IMR-90 (cell line): Measurements from ENCODE around the gene RAD21L1. TPM values are rescaled to one million over a fixed set of nuclear protein-coding genes. Genes with fewer than 3 reads are reported as not detected.

Experiments used
- ATAC-seq: fragments of 200-7000 bp; cut with Tn5 transposase; 2 replicates; pipeline ENCODE4 v1.9.1; 2020; ENCODE audit warnings: low read depth, mild to moderate bottlenecking, moderate library complexity
- BruUV-seq: library from RNA; stranded (reverse); fragments of 400-500 nt; replicated peaks from 2 replicates; lab custom pipeline; 2021; lab: Mats Ljungman, UMichigan
- CTCF ChIA-PET: fragments of 300-600 bp; formaldehyde crosslinking; extraction: SDS; loops from one replicate; lab custom pipeline; 2021; ENCODE audit warnings: antibody characterized with exemption; lab: Yijun Ruan, JAX
- POLR2A ChIA-PET: fragments of 300-600 bp; sonication (Branson Sonifier 250); formaldehyde crosslinking; loops from one replicate; lab custom pipeline; 2022; ENCODE audit warnings: antibody characterized with exemption; ENCODE audit not compliant: unreplicated experiment; lab: Charles Lee
- DNase-seq: peaks from one replicate; pipeline ENCODE4 v3.0.0; 2013
- H2AFZ ChIP-seq: replicated peaks from 2 replicates; pipeline ENCODE3; 2013; ENCODE audit warnings: low read length, mild to moderate bottlenecking; ENCODE audit not compliant: poor library complexity
- H2AK5ac ChIP-seq: 2 replicates; pipeline ENCODE4 v1.6.1; 2013; ENCODE audit warnings: low read depth, low read length, inconsistent platforms
- H2AK9ac ChIP-seq: replicated peaks from 2 replicates; pipeline ENCODE3; 2013; ENCODE audit warnings: mild to moderate bottlenecking, low read depth, low read length, moderate library complexity; ENCODE audit not compliant: poor library complexity
- H2BK120ac ChIP-seq: 2 replicates; pipeline ENCODE4 v1.6.1; 2013; ENCODE audit warnings: low read depth, low read length, inconsistent platforms
- H2BK15ac ChIP-seq: 3 replicates; pipeline ENCODE4 v1.6.1; 2013; ENCODE audit warnings: low read depth, low read length, inconsistent platforms
- H2BK20ac ChIP-seq: 2 replicates; pipeline ENCODE4 v1.6.1; 2013; ENCODE audit warnings: low read depth, mild to moderate bottlenecking, inconsistent platforms, low read length, moderate library complexity
- H2BK5ac ChIP-seq: 2 replicates; pipeline ENCODE4 v1.6.1; 2013; ENCODE audit warnings: mild to moderate bottlenecking, low read depth, low read length, inconsistent platforms; ENCODE audit not compliant: poor library complexity, severe bottlenecking
- H3K14ac ChIP-seq: replicated peaks from 2 replicates; pipeline ENCODE4 v1.6.1; 2013; ENCODE audit warnings: low read depth, low read length, inconsistent platforms
- H3K18ac ChIP-seq: 2 replicates; pipeline ENCODE4 v1.6.1; 2013; ENCODE audit warnings: low read depth, low read length, control low read depth
- H3K23ac ChIP-seq: 2 replicates; pipeline ENCODE4 v1.6.1; 2013; ENCODE audit warnings: low read depth, low read length, inconsistent platforms
- H3K27ac ChIP-seq: 2 replicates; pipeline ENCODE4 v1.5.1; 2013; ENCODE audit warnings: mild to moderate bottlenecking, control low read depth, low read length; ENCODE audit not compliant: insufficient read depth
- H3K27me3 ChIP-seq: 2 replicates; pipeline ENCODE4 v1.6.1; 2013; ENCODE audit warnings: low read length; ENCODE audit not compliant: control insufficient read depth, insufficient read depth
- H3K36me3 ChIP-seq: 2 replicates; pipeline ENCODE4 v1.6.1; 2013; ENCODE audit warnings: low read length, mixed read lengths; ENCODE audit not compliant: control insufficient read depth, insufficient read depth
- H3K4ac ChIP-seq: 2 replicates; pipeline ENCODE4 v1.6.1; 2013; ENCODE audit warnings: low read depth, low read length, inconsistent platforms
- H3K4me1 ChIP-seq: 2 replicates; pipeline ENCODE4 v1.6.1; 2013; ENCODE audit warnings: low read length, mixed read lengths; ENCODE audit not compliant: control insufficient read depth, insufficient read depth
- H3K4me2 ChIP-seq: 2 replicates; pipeline ENCODE4 v1.6.1; 2013; ENCODE audit warnings: low read depth, mild to moderate bottlenecking, control low read depth, low read length, moderate library complexity
- H3K4me3 ChIP-seq: 2 replicates; pipeline ENCODE4 v1.5.1; 2013; ENCODE audit warnings: low read depth, mild to moderate bottlenecking, control low read depth, low read length, moderate library complexity; ENCODE audit not compliant: insufficient read depth
- H3K56ac ChIP-seq: 2 replicates; pipeline ENCODE4 v1.6.1; 2013; ENCODE audit warnings: low read length, inconsistent platforms; ENCODE audit not compliant: insufficient read depth; ENCODE audit errors: extremely low read depth
- H3K79me1 ChIP-seq, 2 experiments: 2 replicates each; pipeline ENCODE4 v1.6.1; 2013; ENCODE audit warnings: low read length in 2 of 2, inconsistent platforms in 1 of 2, low read depth in 1 of 2
- H3K9ac ChIP-seq: 2 replicates; pipeline ENCODE4 v1.6.1; 2013; ENCODE audit warnings: low read depth, low read length, control low read depth
- H3K9me1 ChIP-seq: 2 replicates; pipeline ENCODE4 v1.6.1; 2013; ENCODE audit warnings: low read length, inconsistent platforms; ENCODE audit not compliant: insufficient read depth
- H3K9me3 ChIP-seq: 2 replicates; pipeline ENCODE4 v1.6.1; 2013; ENCODE audit warnings: low read length; ENCODE audit not compliant: control insufficient read depth, insufficient read depth
- H4K20me1 ChIP-seq: 2 replicates; pipeline ENCODE4 v1.6.1; 2013; ENCODE audit warnings: low read length, inconsistent platforms; ENCODE audit not compliant: insufficient read depth
- H4K5ac ChIP-seq: 2 replicates; pipeline ENCODE4 v1.6.1; 2013; ENCODE audit warnings: mild to moderate bottlenecking, low read depth, low read length, control low read depth
- H4K8ac ChIP-seq, 2 experiments: 2 replicates each; pipeline ENCODE4 v1.6.1; 2013; ENCODE audit warnings: low read depth in 2 of 2, low read length in 2 of 2, control low read depth in 1 of 2, inconsistent platforms in 1 of 2
- H4K91ac ChIP-seq: 2 replicates; pipeline ENCODE4 v1.6.1; 2013; ENCODE audit warnings: low read depth, low read length, inconsistent platforms; ENCODE audit not compliant: insufficient read depth
- CEBPB ChIP-seq: IDR thresholded peaks from 2 replicates; pipeline ENCODE4 v1.6.1; 2012; ENCODE audit warnings: low read depth, low read length, improper control_type of control experiment
- CHD1 ChIP-seq: IDR thresholded peaks from 2 replicates; pipeline ENCODE4 v1.6.1; 2012; ENCODE audit warnings: low read depth, low read length, improper control_type of control experiment
- ELK1 ChIP-seq: fragments of 150-350 bp; IDR thresholded peaks from 2 replicates; pipeline ENCODE4 v1.6.1; 2016; ENCODE audit warnings: low read depth, mild to moderate bottlenecking, low read length, moderate library complexity, borderline replicate concordance
- FOS ChIP-seq: fragments of 150-350 bp; IDR thresholded peaks from 2 replicates; pipeline ENCODE4 v1.6.1; 2016; ENCODE audit warnings: low read depth, low read length
- WGBS, 2 experiments: methylation state at CpG; one replicate each; pipeline versions ENCODE4 v1.1.5 to v1.1.7; 2013; ENCODE audit warnings: missing lambda C conversion rate in 2 of 2; ENCODE audit not compliant: insufficient read length in 1 of 2; ENCODE audit errors: extremely low coverage in 2 of 2; 5-methylcytosine and 5-hydroxymethylcytosine counted together
- dilution Hi-C: fragments of 300-500 bp; cut with HindIII; formaldehyde crosslinking; loops from one replicate; pipeline ENCODE4 v1.14.3; 2018; ENCODE audit warnings: low sequenced_read_pairs; ENCODE audit not compliant: unreplicated experiment
- in situ Hi-C: fragments of 300-500 bp; cut with MboI; formaldehyde crosslinking; loops from 3 replicates; pipeline ENCODE4 v1.14.3; 2019; ENCODE audit warnings: low sequenced_read_pairs, inconsistent platforms, mixed read lengths
- intact Hi-C: fragments of 100-400 bp; cut with micrococcal nuclease; formaldehyde crosslinking; loops from 2 replicates; pipeline ENCODE4 v1.10.0; 2022
- polyA plus RNA-seq, 3 experiments: library from polyadenylated mRNA; depleted of rRNA; stranded (reverse); fragments of >200 nt; gene quantifications; 2 replicates each; pipeline ENCODE4 v1.2.3, GENCODE V29; 2012; ENCODE audit warnings: low replicate concordance in 1 of 3
- total RNA-seq: library from RNA; depleted of rRNA; stranded (reverse); fragments of >200 nt; gene quantifications from 2 replicates; pipeline ENCODE4 v1.2.3, GENCODE V29; 2012

RAD21L1 gene
- total and polyA plus RNA-seq, 2 of the 4 experiments (the other 2 are of a cell fraction) = not detected

GRCh38 chr20:1287306-1287705 lies 61.5 kb downstream of the RAD21L1 start:
- BruUV-seq = no TSS peak
- no peak overlapping the region for H4K8ac ChIP-seq
- no peak overlapping the region for H3K14ac ChIP-seq
- H3K56ac ChIP-seq = no peak overlapping the region
- H3K23ac ChIP-seq = no peak overlapping the region
- peaks cover 0 to 10% of the 10 kb centered on the region in 2 experiments; a peak in 2 of 4 replicates for H3K79me1 ChIP-seq
- no peak overlapping the region for H4K91ac ChIP-seq
- H3K36me3 ChIP-seq = no peaks in the 10 kb centered on the region
- H3K27me3 ChIP-seq = no peaks in the 10 kb centered on the region
- no peak overlapping the region for H3K4me3 ChIP-seq
- H2BK120ac ChIP-seq = no peak overlapping the region
- no peak overlapping the region for H2BK15ac ChIP-seq
- H3K4me1 ChIP-seq = peaks cover 2% of the 10 kb centered on the region; the same call in 1 of the 2 replicates
- no CpG with 5 or more reads among the region's 1 CpG for WGBS, 2 experiments
- CTCF ChIA-PET = no interaction called here
- peaks cover 20% of the 10 kb centered on the region for H4K20me1 ChIP-seq
- no peak overlapping the region for H3K4ac ChIP-seq
- POLR2A ChIA-PET = no interaction called here
- in situ Hi-C loops = no loop called here
- dilution Hi-C loops = no loop called here
- H4K5ac ChIP-seq = no peak overlapping the region
- ATAC-seq = no peak
- H3K9me1 ChIP-seq = peaks cover 13% of the 10 kb centered on the region
- H3K9ac ChIP-seq = no peak overlapping the region
- no peak overlapping the region for H3K4me2 ChIP-seq
- intact Hi-C loops = no loop called here
- H2AK9ac ChIP-seq = no peak overlapping the region
- no peak overlapping the region for H2AK5ac ChIP-seq
- no peak overlapping the region for H2BK20ac ChIP-seq
- H3K27ac ChIP-seq = no peak overlapping the region
- H2AFZ ChIP-seq = no peak overlapping the region
- H3K9me3 ChIP-seq = no peaks in the 10 kb centered on the region
- no peak overlapping the region for H3K18ac ChIP-seq
- no peak overlapping the region for H2BK5ac ChIP-seq
- DNase-seq = no peak
- no peak for TF ChIP-seq CHD1
- TF ChIP-seq CEBPB = no peak
- no peak for TF ChIP-seq ELK1
- TF ChIP-seq FOS = no peak
